GM12892 (cell line): ENCODE measurements around the gene TMEM236.

Experiments
- DNase-seq: peaks from one replicate; pipeline ENCODE4 v3.0.0; 2011; ENCODE audit not compliant: insufficient read length
- FAIRE-seq: peaks from 2 replicates; lab custom pipeline; 2011; peaks lifted over from hg19 to GRCh38; lab: Jason Lieb, UNC
- POLR2A ChIP-seq: IDR thresholded peaks from 2 replicates; pipeline ENCODE4 v1.6.1; 2011; ENCODE audit warnings: low read depth, low read length, control low read depth
- POLR2AphosphoS5 ChIP-seq: IDR thresholded peaks from 2 replicates; pipeline ENCODE4 v1.6.1; 2011; ENCODE audit warnings: low read depth, low read length, control low read depth
- TAF1 ChIP-seq: IDR thresholded peaks from 2 replicates; pipeline ENCODE4 v1.6.1; 2011; ENCODE audit warnings: low read depth, mild to moderate bottlenecking, control low read depth, low read length, borderline replicate concordance

TMEM236 gene

GRCh38 chr10:17817790-17818189, 65.8 kb downstream of the TMEM236 start:
- no peak for DNase-seq
- no peak for FAIRE-seq
- no peak for TF ChIP-seq TAF1
- TF ChIP-seq POLR2A, result no peak
- TF ChIP-seq POLR2AphosphoS5, result no peak

DNA sequence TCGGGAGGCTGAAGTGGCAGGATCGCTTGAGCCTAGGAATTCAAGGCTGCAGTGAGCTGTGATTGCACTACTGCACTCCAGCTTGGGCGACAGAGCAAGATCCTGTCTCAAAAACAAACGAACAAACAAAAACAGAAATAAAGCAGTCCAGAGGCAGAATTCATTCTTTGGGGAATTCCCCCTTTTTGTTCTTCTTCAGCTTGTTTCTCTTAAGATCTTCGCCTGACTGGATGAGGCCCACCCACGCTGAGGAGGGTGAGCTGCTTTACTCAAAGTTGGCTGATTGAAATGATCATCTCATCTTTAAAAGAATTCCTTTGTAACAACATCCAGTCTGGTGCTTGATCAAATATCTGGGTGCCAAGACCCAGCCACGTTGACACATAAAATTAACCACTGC, 67.8 kb downstream of the TMEM236 start:
- TF ChIP-seq POLR2A, result no peak
- no peak for TF ChIP-seq POLR2AphosphoS5
- TF ChIP-seq TAF1, result no peak
- no peak for FAIRE-seq
- no peak for DNase-seq

GRCh38 chr10:17820943-17821342, 68.9 kb downstream of the TMEM236 start:
- TF ChIP-seq POLR2AphosphoS5 (no peak), POLR2A (no peak), TAF1 (no peak)
- no peak for DNase-seq
- FAIRE-seq, result no peak

GRCh38 chr10:17821893-17822292, 69.9 kb downstream of the TMEM236 start:
- DNase-seq, result no peak
- TF ChIP-seq TAF1, result no peak
- no peak for TF ChIP-seq POLR2AphosphoS5
- TF ChIP-seq POLR2A, result no peak
- FAIRE-seq, result no peak

- TF ChIP-seq POLR2AphosphoS5 (no peak), POLR2A (no peak)
- DNase-seq (no peak), FAIRE-seq (no peak)
Measured at GRCh38 chr10:17831341-17831740, 79.3 kb downstream of the TMEM236 start.

DNA sequence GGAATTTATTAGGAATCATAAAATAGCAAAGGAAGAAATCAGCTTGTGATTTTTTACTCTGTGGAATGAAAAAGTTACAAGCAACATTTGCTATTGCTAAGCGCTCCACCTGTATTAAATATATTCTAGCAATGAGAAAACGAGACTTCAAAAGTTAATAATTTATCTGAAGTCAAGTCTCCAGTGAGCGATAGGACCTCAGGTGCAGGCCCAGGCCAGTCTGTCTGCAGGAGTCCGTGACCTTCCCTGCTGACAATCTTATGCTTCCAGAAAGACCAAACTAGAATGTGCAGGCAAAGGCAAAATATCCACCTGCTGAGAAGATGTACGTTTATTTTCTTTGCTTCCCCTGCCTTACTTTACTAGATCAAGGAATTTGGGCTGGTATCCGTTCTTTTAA, 79.9 kb downstream of the TMEM236 start:
- FAIRE-seq (no peak), DNase-seq (no peak)
- TF ChIP-seq POLR2AphosphoS5, result no peak
- no peak for TF ChIP-seq TAF1
- no peak for TF ChIP-seq POLR2A

DNA sequence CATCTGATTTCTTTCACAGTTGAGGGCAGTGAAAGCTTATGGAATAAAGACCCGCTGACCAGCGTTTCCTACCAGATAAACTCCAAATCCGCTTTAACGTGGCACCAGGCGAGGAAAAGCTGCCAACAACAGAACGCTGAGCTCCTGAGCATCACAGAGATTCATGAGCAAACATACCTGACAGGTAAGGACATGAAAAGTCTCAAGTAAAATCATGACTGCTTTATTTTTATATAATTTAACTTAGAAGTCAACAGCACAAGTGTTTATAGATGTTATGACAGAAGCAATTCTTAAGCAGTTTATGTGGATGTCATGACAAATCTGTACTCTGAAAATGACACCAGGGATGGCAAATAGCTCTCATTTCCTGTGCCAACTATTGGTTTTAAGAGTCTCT, 81.7 kb downstream of the TMEM236 start:
- no peak for TF ChIP-seq POLR2A
- TF ChIP-seq POLR2AphosphoS5, result no peak
- TF ChIP-seq TAF1, result no peak
- DNase-seq (no peak), FAIRE-seq (no peak)

GRCh38 chr10:17835688-17836087, 83.7 kb downstream of the TMEM236 start:
- FAIRE-seq (no peak), DNase-seq (no peak)
- no peak for TF ChIP-seq POLR2A
- TF ChIP-seq POLR2AphosphoS5, result no peak
- no peak for TF ChIP-seq TAF1

DNA sequence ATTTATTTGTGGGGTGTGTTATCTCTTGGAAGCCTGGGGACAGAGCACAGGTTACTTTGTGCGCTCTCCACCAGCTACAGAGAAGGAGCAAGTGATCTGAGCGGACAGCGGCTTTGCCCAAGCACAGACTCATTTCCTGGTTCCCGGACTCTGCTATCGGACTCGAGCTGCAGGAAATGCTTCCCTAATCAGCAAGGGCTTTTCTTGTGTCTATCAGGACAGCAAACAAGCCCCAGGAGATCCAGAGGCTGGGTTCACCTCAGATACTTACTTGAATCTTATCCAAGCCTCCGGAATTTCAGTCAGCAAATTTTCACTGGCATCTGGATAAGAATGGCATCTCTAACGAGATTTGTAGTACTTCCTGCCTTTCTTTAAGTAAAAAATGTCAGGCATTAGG, 84.9 kb downstream of the TMEM236 start:
- FAIRE-seq, result no peak
- no peak for DNase-seq
- TF ChIP-seq POLR2A (no peak), POLR2AphosphoS5 (no peak), TAF1 (no peak)

DNA sequence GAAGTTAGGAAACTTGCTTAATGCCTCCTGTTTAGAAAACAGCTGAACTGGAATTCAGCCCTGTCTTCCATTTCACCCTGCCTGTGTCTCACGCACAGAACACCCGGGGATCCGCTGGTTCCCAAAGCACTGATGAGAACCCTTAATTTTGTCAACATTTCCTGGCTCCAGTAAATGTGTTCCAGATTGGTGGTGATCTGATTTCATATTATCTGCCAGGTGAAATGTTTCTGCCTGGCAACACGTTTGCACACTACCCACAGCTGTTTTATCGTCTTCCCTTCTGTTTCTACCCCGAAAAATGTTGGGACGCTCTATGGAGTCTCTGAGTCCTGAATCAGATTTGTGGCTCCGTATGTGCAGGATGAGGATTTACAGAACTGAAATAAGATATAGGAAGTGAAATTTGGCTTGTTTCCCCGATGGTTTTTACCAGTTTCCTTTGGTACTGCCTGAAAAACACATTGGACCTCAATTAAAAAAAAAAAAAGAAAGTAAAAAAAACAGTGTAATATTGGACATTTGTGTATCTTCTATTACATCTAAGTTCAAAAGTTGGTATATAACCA, 86.2 kb downstream of the TMEM236 start:
- DNase-seq, result no peak
- TF ChIP-seq TAF1 (no peak), POLR2AphosphoS5 (no peak), POLR2A (no peak)
- no peak for FAIRE-seq

GRCh38 chr10:17841050-17841449, 89.0 kb downstream of the TMEM236 start:
- TF ChIP-seq POLR2A, result no peak
- no peak for TF ChIP-seq POLR2AphosphoS5
- no peak for TF ChIP-seq TAF1
- no peak for DNase-seq
- no peak for FAIRE-seq

DNA sequence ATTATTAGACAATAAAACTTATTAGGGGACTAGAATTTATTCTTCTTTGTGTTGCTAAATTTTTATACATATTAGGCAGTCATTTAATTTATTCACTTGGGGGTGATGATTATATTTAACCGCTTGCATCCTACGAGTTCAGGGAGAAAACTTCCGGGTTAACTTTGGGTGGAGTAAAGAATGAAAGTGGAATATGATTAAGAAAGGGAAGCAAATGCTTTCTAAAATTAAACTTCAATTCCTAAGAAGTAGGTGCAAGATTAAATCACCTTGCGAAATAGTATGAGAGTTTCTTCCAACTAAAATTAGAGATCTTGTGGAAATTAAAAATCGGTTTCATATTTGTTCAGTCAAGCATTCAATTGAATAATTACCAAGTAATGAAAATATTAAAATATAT, 90.6 kb downstream of the TMEM236 start:
- DNase-seq, result no peak
- TF ChIP-seq TAF1, result no peak
- no peak for TF ChIP-seq POLR2AphosphoS5
- no peak for TF ChIP-seq POLR2A
- FAIRE-seq, result no peak

DNA sequence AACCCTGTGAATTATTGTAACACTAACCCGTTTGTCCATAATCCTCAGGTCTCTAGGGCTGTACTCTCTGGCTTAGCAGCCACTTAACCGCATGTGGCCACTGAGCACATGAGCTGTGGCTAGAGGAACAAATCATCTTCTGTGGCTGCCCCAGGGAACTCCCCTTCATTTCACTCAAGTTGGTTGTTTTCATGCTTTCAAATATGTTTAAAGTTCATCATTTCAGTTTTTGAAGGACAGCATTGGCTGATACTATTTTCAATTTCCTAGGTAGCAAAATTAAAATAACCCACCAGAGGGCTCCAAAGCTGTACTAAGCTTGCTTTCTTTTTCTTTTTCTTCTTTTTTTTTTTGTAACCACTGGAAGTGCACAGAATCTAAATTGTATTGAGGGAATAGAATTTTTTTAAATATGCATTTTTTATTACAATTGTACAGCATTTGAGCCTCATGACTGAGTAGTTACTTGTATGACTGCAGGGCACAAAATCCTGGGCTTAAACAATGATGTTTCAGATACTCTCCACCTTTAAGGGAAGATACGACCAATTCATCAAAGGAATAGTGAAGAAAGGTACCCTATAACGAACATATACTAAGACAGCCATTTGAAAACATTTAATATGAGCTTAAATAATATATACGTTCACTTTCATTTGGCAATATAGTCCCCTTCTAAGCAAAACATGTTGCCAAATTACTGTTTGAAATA, 95.7 kb downstream of the TMEM236 start:
- TF ChIP-seq POLR2AphosphoS5 (no peak), POLR2A (no peak), TAF1 (no peak)
- no peak for DNase-seq
- FAIRE-seq, result no peak
